Neural cell (in vitro differentiated cells): ENCODE data around the gene ALB. TPM values are rescaled to one million over a fixed set of nuclear protein-coding genes. Genes with fewer than 3 reads are reported as not detected.

Experiments
- H2AFZ ChIP-seq: fragments of 200-600, 300-800 bp; sonication (generic), shearing (Covaris generic); 2 replicates; pipeline ENCODE4 v1.6.0; 2014; ENCODE audit warnings: low read depth, mild to moderate bottlenecking, antibody characterized with exemption, low read length, moderate library complexity
- H3F3A ChIP-seq: fragments of 200-600 bp; shearing (Covaris generic); 2 replicates; pipeline ENCODE4 v1.6.1; 2016; ENCODE audit warnings: mild to moderate bottlenecking, moderate library complexity, mixed read lengths, antibody characterized with exemption, low read length; ENCODE audit not compliant: insufficient read depth, poor library complexity, severe bottlenecking
- H3K27ac ChIP-seq: fragments of 200-600, 300-800 bp; sonication (generic), shearing (Covaris generic); 2 replicates; pipeline ENCODE4 v1.5.1; 2014; ENCODE audit warnings: mild to moderate bottlenecking, low read length, moderate library complexity
- H3K27me3 ChIP-seq: fragments of 300-800, 200-600 bp; sonication (generic), shearing (Covaris generic); 2 replicates; pipeline ENCODE4 v1.6.0; 2014; ENCODE audit warnings: mild to moderate bottlenecking, low read depth, low read length, moderate library complexity; ENCODE audit not compliant: insufficient read depth
- H3K36me3 ChIP-seq: fragments of 300-800, 200-600 bp; sonication (generic), shearing (Covaris generic); 2 replicates; pipeline ENCODE4 v1.5.1; 2014; ENCODE audit warnings: mild to moderate bottlenecking, antibody characterized with exemption, low read length, moderate library complexity; ENCODE audit not compliant: insufficient read depth
- H3K4me2 ChIP-seq: fragments of 300-800, 200-600 bp; sonication (generic), shearing (Covaris generic); 2 replicates; pipeline ENCODE4 v1.6.0; 2014; ENCODE audit warnings: mild to moderate bottlenecking, low read length
- H3K4me3 ChIP-seq: fragments of 300-800, 200-600 bp; sonication (generic), shearing (Covaris generic); 2 replicates; pipeline ENCODE4 v1.5.1; 2014; ENCODE audit warnings: mild to moderate bottlenecking, low read length, moderate library complexity
- H3K79me2 ChIP-seq: fragments of 200-600 bp; shearing (Covaris generic); replicated peaks from 2 replicates; pipeline ENCODE4 v1.6.0; 2014; ENCODE audit warnings: mild to moderate bottlenecking, low read length, moderate library complexity; ENCODE audit not compliant: insufficient read depth
- H3K9ac ChIP-seq: fragments of 300-800, 200-600 bp; sonication (generic), shearing (Covaris generic); 2 replicates; pipeline ENCODE4 v1.6.1; 2016; ENCODE audit warnings: mild to moderate bottlenecking, low read length, mixed read lengths
- H3K9me2 ChIP-seq: fragments of 200-600 bp; shearing (Covaris generic); 2 replicates; pipeline ENCODE4 v1.6.1; 2016; ENCODE audit warnings: mild to moderate bottlenecking, low read length, mixed read lengths; ENCODE audit not compliant: insufficient read depth
- H3K9me3 ChIP-seq: fragments of 200-600, 300-800 bp; sonication (generic), shearing (Covaris generic); 2 replicates; pipeline ENCODE4 v1.6.1; 2016; ENCODE audit warnings: mild to moderate bottlenecking, mixed run types, low read length, moderate library complexity, mixed read lengths
- H4K20me1 ChIP-seq: fragments of 200-600 bp; shearing (Covaris generic); 2 replicates; pipeline ENCODE4 v1.6.1; 2016; ENCODE audit warnings: mild to moderate bottlenecking, mixed run types; ENCODE audit not compliant: insufficient read depth
- CTCF ChIP-seq: fragments of 450-650 bp; IDR thresholded peaks from 2 replicates; pipeline ENCODE4 v1.5.1; 2014; ENCODE audit warnings: antibody characterized with exemption, mild to moderate bottlenecking, moderate library complexity; ENCODE audit not compliant: poor library complexity, severe bottlenecking
- EP300 ChIP-seq: fragments of 450-650 bp; conservative IDR thresholded peaks from 2 replicates; pipeline ENCODE4 v1.6.1; 2014; ENCODE audit warnings: antibody characterized with exemption, mild to moderate bottlenecking, moderate library complexity; ENCODE audit not compliant: poor library complexity, severe bottlenecking
- EZH2 ChIP-seq: fragments of 200-600, 300-800 bp; shearing (Covaris generic), sonication (generic); IDR thresholded peaks from 2 replicates; pipeline ENCODE4 v1.6.1; 2014; ENCODE audit warnings: antibody characterized with exemption, low read length, borderline replicate concordance, mild to moderate bottlenecking; ENCODE audit not compliant: insufficient read depth, poor library complexity, severe bottlenecking
- MXI1 ChIP-seq: fragments of 450-650 bp; conservative IDR thresholded peaks from 2 replicates; pipeline ENCODE4 v1.6.1; 2014; ENCODE audit warnings: antibody characterized with exemption, mild to moderate bottlenecking; ENCODE audit not compliant: poor library complexity, severe bottlenecking
- POLR2AphosphoS5 ChIP-seq: IDR thresholded peaks from 2 replicates; pipeline ENCODE4 v1.6.1; 2012
- RAD21 ChIP-seq: fragments of 450-650 bp; conservative IDR thresholded peaks from 2 replicates; pipeline ENCODE4 v1.6.1; 2014; ENCODE audit warnings: antibody characterized with exemption, mild to moderate bottlenecking, moderate library complexity
- REST ChIP-seq: IDR thresholded peaks from 2 replicates; pipeline ENCODE4 v1.6.1; 2012; ENCODE audit warnings: borderline replicate concordance
- SMC3 ChIP-seq: fragments of 450-650 bp; conservative IDR thresholded peaks from 2 replicates; pipeline ENCODE4 v1.6.1; 2014; ENCODE audit warnings: antibody characterized with exemption, mild to moderate bottlenecking, moderate library complexity; ENCODE audit not compliant: poor library complexity
- TAF1 ChIP-seq: IDR thresholded peaks from 2 replicates; pipeline ENCODE4 v1.6.1; 2012; ENCODE audit warnings: low read depth
- polyA plus RNA-seq: library from polyadenylated mRNA; depleted of rRNA; stranded (reverse); fragments of >200 nt; gene quantifications from 2 replicates; pipeline ENCODE4 v1.2.3, GENCODE V29; 2014

ALB gene
- polyA plus RNA-seq, 1 donor from 2014 or later: 3.4 TPM

- H3K9me2 ChIP-seq: no peaks in the 10 kb centered on the region
- H3K4me3 ChIP-seq: no peak overlapping the region
These were observed 16.5 kb downstream of the ALB start for GRCh38 chr4:73420615-73421014.

GRCh38 chr4:73421708-73422457 lies 17.8 kb downstream of the ALB start:
- Histone ChIP-seq H3K9ac (no peak overlapping the region), H3K4me3 (no peak overlapping the region), H3K27ac (no peak overlapping the region), H3K9me3 (no peaks in the 10 kb centered on the region), H3F3A (no peaks in the 10 kb centered on the region), H3K4me2 (no peak overlapping the region), H3K27me3 (no peaks in the 10 kb centered on the region), H2AFZ (no peak overlapping the region), H4K20me1 (no peaks in the 10 kb centered on the region), H3K79me2 (no peaks in the 10 kb centered on the region), H3K36me3 (no peaks in the 10 kb centered on the region), H3K9me2 (no peaks in the 10 kb centered on the region)
- TF ChIP-seq TAF1 (no peak), SMC3 (no peak), POLR2AphosphoS5 (no peak), RAD21 (no peak), REST (no peak), EZH2 (no peak)

More at GRCh38 chr4:73420615-73421014, 16.5 kb downstream of the ALB start:
- H2AFZ ChIP-seq: no peak overlapping the region
- no peak overlapping the region for H3K4me2 ChIP-seq
- no peaks in the 10 kb centered on the region for H3K27me3 ChIP-seq
- no peaks in the 10 kb centered on the region for H4K20me1 ChIP-seq
- H3K9ac ChIP-seq: no peak overlapping the region
- no peak overlapping the region for H3K27ac ChIP-seq
- no peaks in the 10 kb centered on the region for H3K79me2 ChIP-seq
- TF ChIP-seq CTCF (no peak), REST (no peak), TAF1 (no peak), MXI1 (no peak), EZH2 (no peak), SMC3 (no peak), EP300 (no peak), RAD21 (no peak), POLR2AphosphoS5 (no peak)
- no peaks in the 10 kb centered on the region for H3K36me3 ChIP-seq
- no peaks in the 10 kb centered on the region for H3K9me3 ChIP-seq
- no peaks in the 10 kb centered on the region for H3F3A ChIP-seq
